ENCODE measurements around the gene ELANE.
"Not testable (repeated sequence)": the region's sequence is repeated elsewhere in the genome, so short reads cannot be mapped to it uniquely, and the experiment has no call there.

Gene ELANE

DNA sequence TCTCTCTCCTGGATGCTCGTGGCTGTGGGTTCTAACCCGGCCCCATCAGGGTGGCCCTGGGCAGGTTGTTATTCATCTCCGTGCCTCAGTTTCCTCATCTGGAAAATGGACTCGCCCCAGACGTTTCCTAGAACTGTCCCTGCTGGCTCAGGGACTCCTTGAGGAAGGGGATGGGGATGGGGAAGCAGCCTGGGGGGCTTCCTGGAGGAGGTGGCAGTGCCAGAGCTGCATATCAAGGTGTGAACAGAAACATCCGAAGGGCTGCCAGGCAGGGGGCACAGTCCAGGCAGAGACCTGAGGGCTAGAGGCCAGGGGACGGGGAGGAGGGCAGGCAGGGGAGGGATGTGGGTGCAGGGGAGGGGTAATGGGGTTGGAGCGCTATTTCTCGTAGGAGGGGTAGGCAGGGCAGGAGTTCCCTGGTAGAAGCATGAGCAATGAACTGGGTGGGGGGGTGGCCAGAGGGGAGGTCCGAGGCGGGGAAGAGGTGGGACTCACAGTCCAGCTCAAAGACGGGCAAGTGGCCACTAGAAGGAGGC is 3.6 kb upstream of the ELANE start:
- TF ChIP-seq, protein P1, sequence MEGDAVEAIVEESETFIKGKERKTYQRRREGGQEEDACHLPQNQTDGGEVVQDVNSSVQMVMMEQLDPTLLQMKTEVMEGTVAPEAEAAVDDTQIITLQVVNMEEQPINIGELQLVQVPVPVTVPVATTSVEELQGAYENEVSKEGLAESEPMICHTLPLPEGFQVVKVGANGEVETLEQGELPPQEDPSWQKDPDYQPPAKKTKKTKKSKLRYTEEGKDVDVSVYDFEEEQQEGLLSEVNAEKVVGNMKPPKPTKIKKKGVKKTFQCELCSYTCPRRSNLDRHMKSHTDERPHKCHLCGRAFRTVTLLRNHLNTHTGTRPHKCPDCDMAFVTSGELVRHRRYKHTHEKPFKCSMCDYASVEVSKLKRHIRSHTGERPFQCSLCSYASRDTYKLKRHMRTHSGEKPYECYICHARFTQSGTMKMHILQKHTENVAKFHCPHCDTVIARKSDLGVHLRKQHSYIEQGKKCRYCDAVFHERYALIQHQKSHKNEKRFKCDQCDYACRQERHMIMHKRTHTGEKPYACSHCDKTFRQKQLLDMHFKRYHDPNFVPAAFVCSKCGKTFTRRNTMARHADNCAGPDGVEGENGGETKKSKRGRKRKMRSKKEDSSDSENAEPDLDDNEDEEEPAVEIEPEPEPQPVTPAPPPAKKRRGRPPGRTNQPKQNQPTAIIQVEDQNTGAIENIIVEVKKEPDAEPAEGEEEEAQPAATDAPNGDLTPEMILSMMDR (IDR thresholded peaks at IDR 0.05; ENCODE audit: borderline replicate concordance, insufficient read depth, low read depth, low read length) = no peak
- no peak overlapping the region for H3K4me3 ChIP-seq (ENCODE audit: low read depth, low read length)

DNA sequence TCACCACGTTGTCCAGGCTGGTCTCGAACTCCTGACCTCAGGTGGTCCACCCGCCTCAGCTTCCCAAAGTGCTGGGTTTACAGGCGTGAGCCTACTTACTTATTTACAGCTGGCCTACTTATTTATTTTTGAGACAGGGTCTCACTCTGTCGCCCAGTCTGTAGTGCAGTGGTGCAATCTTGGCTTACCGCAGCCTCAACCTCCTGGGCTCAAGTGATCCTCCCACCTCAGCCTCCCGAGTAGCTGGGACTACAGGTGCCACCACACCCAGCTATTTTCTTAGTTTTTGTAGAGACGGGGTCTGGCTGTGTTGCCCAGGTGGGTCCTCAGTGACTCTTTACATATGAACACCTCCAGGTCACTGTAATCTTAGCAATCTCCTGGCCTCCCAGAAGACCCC is 2.9 kb upstream of the ELANE start:
- not testable (repeated sequence) for H3K4me3 ChIP-seq (ENCODE audit: low read depth, low read length)

DNA sequence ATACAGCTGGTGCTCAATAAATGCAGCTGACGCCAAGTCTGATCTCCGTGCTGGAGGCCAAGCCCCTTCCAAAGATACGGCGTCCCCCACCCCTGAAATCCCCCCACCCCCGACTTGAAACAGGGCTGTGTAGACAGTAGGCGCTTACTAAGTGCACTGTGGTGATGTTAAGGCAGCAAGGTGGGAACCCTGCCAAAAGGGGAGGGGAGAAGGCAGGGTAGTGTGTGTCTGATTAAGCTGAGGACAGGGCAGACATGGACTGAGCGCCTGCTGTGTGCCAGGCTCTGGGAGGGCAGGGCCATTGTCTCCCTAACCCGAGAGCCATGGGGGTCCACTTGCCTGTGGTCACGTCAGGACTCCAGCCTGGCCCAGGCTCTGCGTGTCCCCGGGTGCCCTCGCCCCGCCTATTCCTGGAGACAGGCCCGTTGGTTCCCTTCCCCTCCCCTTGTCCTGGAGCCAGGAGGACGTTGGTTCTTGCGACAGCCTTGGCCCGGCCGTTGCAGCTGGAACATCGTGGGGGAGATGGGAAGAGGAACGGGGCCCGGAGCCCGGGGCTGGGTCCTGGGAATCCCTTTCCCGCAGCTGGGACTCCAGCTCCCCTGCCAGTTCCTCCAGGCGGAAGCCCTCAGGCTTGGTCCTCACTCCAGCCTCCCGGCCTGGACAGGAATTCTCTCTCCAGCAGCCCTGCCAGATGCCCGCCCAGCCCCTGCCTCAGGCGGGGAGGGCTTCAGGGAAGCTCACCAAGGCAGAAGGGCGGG is 1.7 kb upstream of the ELANE start:
- no peak overlapping the region for H3K4me3 ChIP-seq (ENCODE audit: low read depth, low read length)
- TF ChIP-seq, protein P1 (IDR thresholded peaks at IDR 0.05; ENCODE audit: borderline replicate concordance, insufficient read depth, low read depth, low read length) = no peak

DNA sequence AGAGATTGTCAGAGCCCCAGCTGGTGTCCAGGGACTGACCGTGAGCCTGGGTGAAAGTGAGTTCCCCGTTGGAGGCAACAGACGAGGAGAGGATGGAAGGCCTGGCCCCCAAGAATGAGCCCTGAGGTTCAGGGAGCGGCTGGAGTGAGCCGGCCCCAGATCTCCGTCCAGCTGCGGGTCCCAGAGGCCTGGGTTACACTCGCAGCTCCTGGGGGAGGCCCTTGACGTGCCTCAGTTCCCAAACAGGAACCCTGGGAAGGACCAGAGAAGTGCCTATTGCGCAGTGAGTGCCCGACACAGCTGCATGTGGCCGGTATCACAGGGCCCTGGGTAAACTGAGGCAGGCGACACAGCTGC is 1.1 kb upstream of the ELANE start:
- TF ChIP-seq, protein P1 (IDR thresholded peaks at IDR 0.05; ENCODE audit: borderline replicate concordance, insufficient read depth, low read depth, low read length) = no peak
- no peak overlapping the region for H3K4me3 ChIP-seq (ENCODE audit: low read depth, low read length)

DNA sequence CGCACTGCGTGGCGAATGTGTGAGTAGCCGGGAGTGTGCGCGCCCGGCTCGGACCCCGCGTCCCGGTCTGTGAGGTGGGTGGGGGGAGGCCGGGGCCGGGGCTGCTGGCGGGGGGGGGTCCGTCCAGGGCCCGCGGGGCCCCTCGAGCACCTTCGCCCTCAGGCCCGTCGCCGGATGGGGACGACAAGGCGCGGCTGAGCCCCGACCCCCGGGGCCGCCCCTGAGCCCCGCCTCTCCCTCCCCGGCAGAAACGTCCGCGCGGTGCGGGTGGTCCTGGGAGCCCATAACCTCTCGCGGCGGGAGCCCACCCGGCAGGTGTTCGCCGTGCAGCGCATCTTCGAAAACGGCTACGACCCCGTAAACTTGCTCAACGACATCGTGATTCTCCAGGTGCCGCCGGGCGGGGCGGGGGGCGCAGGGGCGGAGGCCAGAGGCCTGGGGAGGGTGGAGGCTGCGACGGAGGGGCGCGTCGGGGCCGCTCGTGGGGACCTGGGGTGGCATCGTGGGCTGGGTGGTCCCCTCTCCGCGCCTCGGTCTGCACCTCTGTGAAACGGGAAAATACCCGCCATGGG is 997 bp downstream of the ELANE start:
- H3K4me3 ChIP-seq (ENCODE audit: low read depth, low read length) = no peak overlapping the region
- TF ChIP-seq, protein P1 (IDR thresholded peaks at IDR 0.05; ENCODE audit: borderline replicate concordance, insufficient read depth, low read depth, low read length) = no peak

DNA sequence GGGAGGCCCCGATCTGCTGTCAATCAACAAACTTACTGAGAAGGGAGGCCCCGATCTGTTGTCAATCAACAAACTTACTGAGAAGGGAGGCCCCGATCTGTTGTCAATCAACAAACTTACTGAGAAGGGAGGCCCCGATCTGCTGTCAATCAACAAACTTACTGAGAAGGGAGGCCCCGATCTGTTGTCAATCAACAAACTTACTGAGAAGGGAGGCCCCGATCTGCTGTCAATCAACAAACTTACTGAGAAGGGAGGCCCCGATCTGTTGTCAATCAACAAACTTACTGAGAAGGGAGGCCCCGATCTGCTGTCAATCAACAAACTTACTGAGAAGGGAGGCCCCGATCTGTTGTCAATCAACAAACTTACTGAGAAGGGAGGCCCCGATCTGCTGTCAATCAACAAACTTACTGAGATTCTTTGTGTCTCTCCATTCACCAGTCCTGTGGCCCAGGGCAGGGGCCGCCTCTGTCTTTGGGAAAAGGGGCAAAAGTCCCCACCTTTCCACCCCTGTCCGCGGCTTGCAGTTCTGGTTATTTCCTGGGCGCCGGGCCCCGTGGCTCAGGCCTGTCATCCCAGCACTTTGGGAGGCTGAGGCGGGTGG is 1.6 kb downstream of the ELANE start:
- not testable (repeated sequence) for H3K4me3 ChIP-seq (ENCODE audit: low read depth, low read length)

DNA sequence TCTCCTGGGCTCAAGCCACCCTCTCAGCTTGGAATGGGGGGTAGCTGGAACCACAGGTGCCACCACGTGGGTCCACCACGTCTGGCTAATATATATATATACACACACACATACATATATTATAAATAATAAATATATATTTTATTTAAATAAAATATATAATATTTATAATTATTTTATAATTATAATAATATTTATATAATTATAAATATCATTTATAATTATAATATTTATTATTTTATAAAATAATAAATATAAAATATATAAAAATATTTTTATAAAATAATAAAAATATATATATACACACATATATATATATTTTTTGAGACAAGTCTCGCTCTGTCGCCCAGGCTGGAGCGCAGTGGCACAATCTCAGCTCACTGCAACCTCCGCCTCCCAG is 2.4 kb downstream of the ELANE start:
- TF ChIP-seq, protein P1 (IDR thresholded peaks at IDR 0.05; ENCODE audit: borderline replicate concordance, insufficient read depth, low read depth, low read length) = no peak
- no peak overlapping the region for H3K4me3 ChIP-seq (ENCODE audit: low read depth, low read length)

DNA sequence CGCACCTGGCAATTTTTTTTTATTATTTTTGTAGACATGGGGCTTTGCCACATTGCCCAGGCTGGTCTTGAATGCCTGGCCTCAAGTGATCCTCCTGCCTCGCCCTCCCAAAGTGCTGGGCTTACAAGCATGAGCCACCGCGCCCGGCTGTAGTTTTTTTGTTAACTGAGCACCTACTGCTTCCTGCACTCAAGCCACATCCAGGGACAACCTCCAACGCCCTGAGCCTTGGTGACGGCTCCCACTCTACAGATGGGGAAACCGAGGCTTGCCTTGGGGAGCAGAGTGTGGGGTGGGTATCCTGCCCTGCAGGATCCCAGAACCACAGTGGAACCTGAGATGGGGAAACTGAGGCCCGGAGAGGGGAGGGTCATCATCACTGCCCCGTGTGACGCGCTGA is 3.0 kb downstream of the ELANE start:
- no peak overlapping the region for H3K4me3 ChIP-seq (ENCODE audit: low read depth, low read length)
- TF ChIP-seq, protein P1 (IDR thresholded peaks at IDR 0.05; ENCODE audit: borderline replicate concordance, insufficient read depth, low read depth, low read length) = no peak
